ENCODE results near the gene DNAJB12.

The DNAJB12 gene

DNA sequence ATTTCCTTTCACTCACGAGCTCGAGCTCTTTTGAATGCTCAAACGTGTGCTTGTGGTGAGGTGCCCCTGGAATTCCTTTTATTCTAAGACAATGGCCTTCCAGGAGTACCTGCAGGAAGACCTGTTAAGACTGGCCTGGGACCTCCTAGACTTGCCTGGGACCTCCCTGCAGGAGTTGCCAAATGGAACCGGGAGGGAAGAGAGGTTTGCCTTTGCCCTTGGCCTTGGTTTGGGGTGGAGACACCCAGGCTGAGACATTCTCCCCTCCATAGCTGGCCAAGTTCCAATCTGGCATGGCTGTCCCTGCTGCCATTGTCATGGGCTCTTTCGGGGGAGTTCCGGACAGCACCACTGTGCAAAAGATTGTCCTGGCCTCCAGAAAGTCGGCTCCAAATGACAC is 39.7 kb downstream of the DNAJB12 start (continued):
- TF ChIP-seq, protein P1, sequence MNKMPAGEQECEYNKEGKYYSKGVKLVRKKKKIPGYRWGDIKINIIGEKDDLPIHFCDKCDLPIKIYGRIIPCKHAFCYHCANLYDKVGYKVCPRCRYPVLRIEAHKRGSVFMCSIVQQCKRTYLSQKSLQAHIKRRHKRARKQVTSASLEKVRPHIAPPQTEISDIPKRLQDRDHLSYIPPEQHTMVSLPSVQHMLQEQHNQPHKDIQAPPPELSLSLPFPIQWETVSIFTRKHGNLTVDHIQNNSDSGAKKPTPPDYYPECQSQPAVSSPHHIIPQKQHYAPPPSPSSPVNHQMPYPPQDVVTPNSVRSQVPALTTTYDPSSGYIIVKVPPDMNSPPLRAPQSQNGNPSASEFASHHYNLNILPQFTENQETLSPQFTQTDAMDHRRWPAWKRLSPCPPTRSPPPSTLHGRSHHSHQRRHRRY (tag by site-specific recombination; IDR thresholded peaks at IDR 0.05) = no peak
- TF ChIP-seq GLIS2 (tag by site-specific recombination; IDR thresholded peaks at IDR 0.05) = no peak
- TF ChIP-seq ZNF626 (tag by site-specific recombination; IDR thresholded peaks at IDR 0.05) = no peak
- TF ChIP-seq ZNF404 (tag by site-specific recombination; IDR thresholded peaks at IDR 0.05) = no peak
- TF ChIP-seq, protein P2, sequence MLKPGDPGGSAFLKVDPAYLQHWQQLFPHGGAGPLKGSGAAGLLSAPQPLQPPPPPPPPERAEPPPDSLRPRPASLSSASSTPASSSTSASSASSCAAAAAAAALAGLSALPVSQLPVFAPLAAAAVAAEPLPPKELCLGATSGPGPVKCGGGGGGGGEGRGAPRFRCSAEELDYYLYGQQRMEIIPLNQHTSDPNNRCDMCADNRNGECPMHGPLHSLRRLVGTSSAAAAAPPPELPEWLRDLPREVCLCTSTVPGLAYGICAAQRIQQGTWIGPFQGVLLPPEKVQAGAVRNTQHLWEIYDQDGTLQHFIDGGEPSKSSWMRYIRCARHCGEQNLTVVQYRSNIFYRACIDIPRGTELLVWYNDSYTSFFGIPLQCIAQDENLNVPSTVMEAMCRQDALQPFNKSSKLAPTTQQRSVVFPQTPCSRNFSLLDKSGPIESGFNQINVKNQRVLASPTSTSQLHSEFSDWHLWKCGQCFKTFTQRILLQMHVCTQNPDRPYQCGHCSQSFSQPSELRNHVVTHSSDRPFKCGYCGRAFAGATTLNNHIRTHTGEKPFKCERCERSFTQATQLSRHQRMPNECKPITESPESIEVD (tag by site-specific recombination; IDR thresholded peaks at IDR 0.05) = no peak

DNA sequence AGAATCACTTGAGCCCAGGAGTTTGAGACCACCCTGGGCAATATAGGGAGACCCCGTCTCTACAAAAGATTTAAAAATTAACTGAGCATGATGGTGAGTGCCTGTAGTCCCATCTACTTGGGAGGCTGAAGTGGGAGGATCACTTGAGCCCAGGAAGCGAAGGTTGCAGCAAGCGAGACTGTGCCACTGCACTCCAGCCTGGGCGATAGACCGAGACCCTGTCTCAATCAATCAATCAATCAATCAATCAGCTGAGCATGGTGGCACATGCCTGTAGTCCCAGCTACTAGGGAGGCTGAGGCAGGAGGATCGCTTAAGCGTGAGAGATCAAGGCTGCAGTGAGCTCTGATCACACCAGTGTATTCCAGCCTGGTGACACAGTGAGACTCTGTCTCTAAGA is 40.5 kb downstream of the DNAJB12 start:
- Histone ChIP-seq H3K36me3 (ENCODE audit: control insufficient read depth in 2 of 2, insufficient read depth in 1 of 2, low read length in 2 of 2) (no peaks in the 10 kb centered on the region), H3K4me3 (ENCODE audit: low read depth, low read length) (no peak overlapping the region), H3K9me3 (ENCODE audit: control insufficient read depth, insufficient read depth, low read depth, low read length) (no peaks in the 10 kb centered on the region), H3K4me1 (ENCODE audit: control insufficient read depth, insufficient read depth, low read length) (peaks cover 6% of the 10 kb centered on the region; the same call in 1 of the 2 replicates), H3K27ac (ENCODE audit: extremely low read depth, low read depth, low read length) (no peak overlapping the region)
- TF ChIP-seq HOXC10 (CRISPR knock-in tag; IDR thresholded peaks at IDR 0.05) = no peak
- no peak for TF ChIP-seq RBAK (tag by site-specific recombination; IDR thresholded peaks at IDR 0.05)
- TF ChIP-seq, protein P3, sequence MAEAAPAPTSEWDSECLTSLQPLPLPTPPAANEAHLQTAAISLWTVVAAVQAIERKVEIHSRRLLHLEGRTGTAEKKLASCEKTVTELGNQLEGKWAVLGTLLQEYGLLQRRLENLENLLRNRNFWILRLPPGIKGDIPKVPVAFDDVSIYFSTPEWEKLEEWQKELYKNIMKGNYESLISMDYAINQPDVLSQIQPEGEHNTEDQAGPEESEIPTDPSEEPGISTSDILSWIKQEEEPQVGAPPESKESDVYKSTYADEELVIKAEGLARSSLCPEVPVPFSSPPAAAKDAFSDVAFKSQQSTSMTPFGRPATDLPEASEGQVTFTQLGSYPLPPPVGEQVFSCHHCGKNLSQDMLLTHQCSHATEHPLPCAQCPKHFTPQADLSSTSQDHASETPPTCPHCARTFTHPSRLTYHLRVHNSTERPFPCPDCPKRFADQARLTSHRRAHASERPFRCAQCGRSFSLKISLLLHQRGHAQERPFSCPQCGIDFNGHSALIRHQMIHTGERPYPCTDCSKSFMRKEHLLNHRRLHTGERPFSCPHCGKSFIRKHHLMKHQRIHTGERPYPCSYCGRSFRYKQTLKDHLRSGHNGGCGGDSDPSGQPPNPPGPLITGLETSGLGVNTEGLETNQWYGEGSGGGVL (tag by site-specific recombination; IDR thresholded peaks at IDR 0.05) = no peak
- TF ChIP-seq ZNF23 (tag by site-specific recombination; IDR thresholded peaks at IDR 0.05; ENCODE audit: borderline replicate concordance) = no peak
- TF ChIP-seq WT1 (tag by site-specific recombination; IDR thresholded peaks at IDR 0.05) = no peak
- no peak for TF ChIP-seq ZNF629 (tag by site-specific recombination; IDR thresholded peaks at IDR 0.05)
- TF ChIP-seq PRDM1 (tag by site-specific recombination; IDR thresholded peaks at IDR 0.05) = no peak
- TF ChIP-seq, protein P4, sequence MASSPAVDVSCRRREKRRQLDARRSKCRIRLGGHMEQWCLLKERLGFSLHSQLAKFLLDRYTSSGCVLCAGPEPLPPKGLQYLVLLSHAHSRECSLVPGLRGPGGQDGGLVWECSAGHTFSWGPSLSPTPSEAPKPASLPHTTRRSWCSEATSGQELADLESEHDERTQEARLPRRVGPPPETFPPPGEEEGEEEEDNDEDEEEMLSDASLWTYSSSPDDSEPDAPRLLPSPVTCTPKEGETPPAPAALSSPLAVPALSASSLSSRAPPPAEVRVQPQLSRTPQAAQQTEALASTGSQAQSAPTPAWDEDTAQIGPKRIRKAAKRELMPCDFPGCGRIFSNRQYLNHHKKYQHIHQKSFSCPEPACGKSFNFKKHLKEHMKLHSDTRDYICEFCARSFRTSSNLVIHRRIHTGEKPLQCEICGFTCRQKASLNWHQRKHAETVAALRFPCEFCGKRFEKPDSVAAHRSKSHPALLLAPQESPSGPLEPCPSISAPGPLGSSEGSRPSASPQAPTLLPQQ (tag by site-specific recombination; IDR thresholded peaks at IDR 0.05) = no peak
- no peak for TF ChIP-seq ZNF202 (tag by site-specific recombination; IDR thresholded peaks at IDR 0.05; ENCODE audit: borderline replicate concordance)
- no peak for TF ChIP-seq ZNF404 (tag by site-specific recombination; IDR thresholded peaks at IDR 0.05)
- TF ChIP-seq, protein P5, sequence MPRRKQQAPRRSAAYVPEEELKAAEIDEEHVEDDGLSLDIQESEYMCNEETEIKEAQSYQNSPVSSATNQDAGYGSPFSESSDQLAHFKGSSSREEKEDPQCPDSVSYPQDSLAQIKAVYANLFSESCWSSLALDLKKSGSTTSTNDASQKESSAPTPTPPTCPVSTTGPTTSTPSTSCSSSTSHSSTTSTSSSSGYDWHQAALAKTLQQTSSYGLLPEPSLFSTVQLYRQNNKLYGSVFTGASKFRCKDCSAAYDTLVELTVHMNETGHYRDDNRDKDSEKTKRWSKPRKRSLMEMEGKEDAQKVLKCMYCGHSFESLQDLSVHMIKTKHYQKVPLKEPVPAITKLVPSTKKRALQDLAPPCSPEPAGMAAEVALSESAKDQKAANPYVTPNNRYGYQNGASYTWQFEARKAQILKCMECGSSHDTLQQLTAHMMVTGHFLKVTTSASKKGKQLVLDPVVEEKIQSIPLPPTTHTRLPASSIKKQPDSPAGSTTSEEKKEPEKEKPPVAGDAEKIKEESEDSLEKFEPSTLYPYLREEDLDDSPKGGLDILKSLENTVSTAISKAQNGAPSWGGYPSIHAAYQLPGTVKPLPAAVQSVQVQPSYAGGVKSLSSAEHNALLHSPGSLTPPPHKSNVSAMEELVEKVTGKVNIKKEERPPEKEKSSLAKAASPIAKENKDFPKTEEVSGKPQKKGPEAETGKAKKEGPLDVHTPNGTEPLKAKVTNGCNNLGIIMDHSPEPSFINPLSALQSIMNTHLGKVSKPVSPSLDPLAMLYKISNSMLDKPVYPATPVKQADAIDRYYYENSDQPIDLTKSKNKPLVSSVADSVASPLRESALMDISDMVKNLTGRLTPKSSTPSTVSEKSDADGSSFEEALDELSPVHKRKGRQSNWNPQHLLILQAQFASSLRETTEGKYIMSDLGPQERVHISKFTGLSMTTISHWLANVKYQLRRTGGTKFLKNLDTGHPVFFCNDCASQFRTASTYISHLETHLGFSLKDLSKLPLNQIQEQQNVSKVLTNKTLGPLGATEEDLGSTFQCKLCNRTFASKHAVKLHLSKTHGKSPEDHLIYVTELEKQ (tag by site-specific recombination; IDR thresholded peaks at IDR 0.05; ENCODE audit: borderline replicate concordance) = no peak
- TF ChIP-seq, protein P6, sequence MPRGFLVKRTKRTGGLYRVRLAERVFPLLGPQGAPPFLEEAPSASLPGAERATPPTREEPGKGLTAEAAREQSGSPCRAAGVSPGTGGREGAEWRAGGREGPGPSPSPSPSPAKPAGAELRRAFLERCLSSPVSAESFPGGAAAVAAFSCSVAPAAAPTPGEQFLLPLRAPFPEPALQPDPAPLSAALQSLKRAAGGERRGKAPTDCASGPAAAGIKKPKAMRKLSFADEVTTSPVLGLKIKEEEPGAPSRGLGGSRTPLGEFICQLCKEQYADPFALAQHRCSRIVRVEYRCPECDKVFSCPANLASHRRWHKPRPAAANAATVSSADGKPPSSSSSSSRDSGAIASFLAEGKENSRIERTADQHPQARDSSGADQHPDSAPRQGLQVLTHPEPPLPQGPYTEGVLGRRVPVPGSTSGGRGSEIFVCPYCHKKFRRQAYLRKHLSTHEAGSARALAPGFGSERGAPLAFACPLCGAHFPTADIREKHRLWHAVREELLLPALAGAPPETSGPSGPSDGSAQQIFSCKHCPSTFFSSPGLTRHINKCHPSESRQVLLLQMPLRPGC (tag by site-specific recombination; IDR thresholded peaks at IDR 0.05) = no peak
- TF ChIP-seq SETDB1 (IDR thresholded peaks at IDR 0.05; ENCODE audit: insufficient read length, low read length) = no peak
- ChIA-PET POLR2A (interaction anchor here (0.7 kb wide), 1 partner anchor 419 kb away, joined by 3 read pairs; no protein-coding TSS in a partner anchor), CTCF (interaction anchor here (0.7 to 0.8 kb wide), 2 partner anchors 418 to 500 kb away, joined by 3 to 4 read pairs; no protein-coding TSS in a partner anchor)
